Measurements from ENCODE around the gene PINK1. TPM values are rescaled to one million over a fixed set of nuclear protein-coding genes. Genes with fewer than 3 reads are reported as not detected.

PINK1 gene
- polyA plus RNA-seq, 1 donor (not counting 4 experiments of a cell fraction or from before 2014, with no cell fraction given) = 44.6 TPM

- no peak overlapping the region for H3K9ac ChIP-seq (ENCODE audit: control insufficient read depth, extremely low read depth, insufficient read depth, low read length)
- FAIRE-seq = peak; percentile 44
- no peak for DNase-seq (ENCODE audit: low read depth, low spot score)
- peaks cover 0 to 8% of the 10 kb centered on the region in 2 experiments for H3K36me3 ChIP-seq (ENCODE audit: control insufficient read depth in 2 of 2, extremely low read depth in 1 of 2, insufficient read depth in 2 of 2, low read length in 2 of 2)
- no peaks in the 10 kb centered on the region for H3K27me3 ChIP-seq (ENCODE audit: control insufficient read depth, extremely low read depth, insufficient read depth, low read length)
- no peak overlapping the region for H3K4me2 ChIP-seq (ENCODE audit: control insufficient read depth, extremely low read depth, insufficient read depth, low read depth, low read length)
- H3K4me1 ChIP-seq (ENCODE audit: control insufficient read depth, extremely low read depth, insufficient read depth, low read length) = peaks cover 19% of the 10 kb centered on the region
- TF ChIP-seq CTCF (optimal IDR thresholded peaks at IDR 0.05 in 1 of 3, IDR thresholded peaks at IDR 0.05 in 1 of 3, conservative IDR thresholded peaks at IDR 0.05 in 1 of 3; ENCODE audit: extremely low read depth in 1 of 3, insufficient read depth in 2 of 3, low read length in 3 of 3) = no peak
- no peak for TF ChIP-seq EZH2 (IDR thresholded peaks at IDR 0.05; ENCODE audit: low read length)
- H4K20me1 ChIP-seq (ENCODE audit: control insufficient read depth, extremely low read depth, insufficient read depth, low read length) = no peaks in the 10 kb centered on the region
- dilution Hi-C loops (cut with MboI; ENCODE audit: extremely low pct_ligation_motif_present, low sequenced_read_pairs) = no loop called here
- no peak overlapping the region for H2AFZ ChIP-seq (ENCODE audit: control insufficient read depth, low read length)
- H3K79me2 ChIP-seq (ENCODE audit: control insufficient read depth, insufficient read depth, low read length) = no peaks in the 10 kb centered on the region
- H3K27ac ChIP-seq (ENCODE audit: control insufficient read depth, insufficient read depth, low read length) = no peak overlapping the region
- H3K9me3 ChIP-seq (ENCODE audit: control insufficient read depth, low read depth, low read length) = no peaks in the 10 kb centered on the region
- H3K9me1 ChIP-seq (ENCODE audit: control insufficient read depth, extremely low read depth, insufficient read depth, low read length) = no peaks in the 10 kb centered on the region
- no peak overlapping the region for H3K4me3 ChIP-seq (ENCODE audit: control insufficient read depth in 2 of 3, extremely low read depth in 1 of 3, insufficient read depth in 2 of 3, low read depth in 1 of 3, low read length in 3 of 3)
Observed at GRCh38 chr1:20616847-20617487, 16.3 kb upstream of the PINK1 start.

GRCh38 chr1:20618550-20618949 is 14.7 kb upstream of the PINK1 start:
- H3K4me1 ChIP-seq (ENCODE audit: control insufficient read depth, extremely low read depth, insufficient read depth, low read length) = peaks cover 11% of the 10 kb centered on the region
- H3K4me3 ChIP-seq (ENCODE audit: control insufficient read depth in 2 of 3, extremely low read depth in 1 of 3, insufficient read depth in 2 of 3, low read depth in 1 of 3, low read length in 3 of 3) = no peak overlapping the region
- no peaks in the 10 kb centered on the region for H4K20me1 ChIP-seq (ENCODE audit: control insufficient read depth, extremely low read depth, insufficient read depth, low read length)
- H3K4me2 ChIP-seq (ENCODE audit: control insufficient read depth, extremely low read depth, insufficient read depth, low read depth, low read length) = no peak overlapping the region
- no peaks in the 10 kb centered on the region for H3K79me2 ChIP-seq (ENCODE audit: control insufficient read depth, insufficient read depth, low read length)
- no peaks in the 10 kb centered on the region for H3K9me1 ChIP-seq (ENCODE audit: control insufficient read depth, extremely low read depth, insufficient read depth, low read length)
- H2AFZ ChIP-seq (ENCODE audit: control insufficient read depth, low read length) = no peak overlapping the region
- TF ChIP-seq EZH2 (IDR thresholded peaks at IDR 0.05; ENCODE audit: low read length) = no peak
- no peak for TF ChIP-seq CTCF (optimal IDR thresholded peaks at IDR 0.05 in 1 of 3, IDR thresholded peaks at IDR 0.05 in 1 of 3, conservative IDR thresholded peaks at IDR 0.05 in 1 of 3; ENCODE audit: extremely low read depth in 1 of 3, insufficient read depth in 2 of 3, low read length in 3 of 3)
- no peaks in the 10 kb centered on the region for H3K9me3 ChIP-seq (ENCODE audit: control insufficient read depth, low read depth, low read length)
- no peak overlapping the region for H3K27ac ChIP-seq (ENCODE audit: control insufficient read depth, insufficient read depth, low read length)
- H3K9ac ChIP-seq (ENCODE audit: control insufficient read depth, extremely low read depth, insufficient read depth, low read length) = no peak overlapping the region
- DNase-seq (ENCODE audit: low read depth, low spot score) = no peak
- peaks cover 0 to 8% of the 10 kb centered on the region in 2 experiments for H3K36me3 ChIP-seq (ENCODE audit: control insufficient read depth in 2 of 2, extremely low read depth in 1 of 2, insufficient read depth in 2 of 2, low read length in 2 of 2)
- dilution Hi-C loops (cut with MboI; ENCODE audit: extremely low pct_ligation_motif_present, low sequenced_read_pairs) = no loop called here
- no peaks in the 10 kb centered on the region for H3K27me3 ChIP-seq (ENCODE audit: control insufficient read depth, extremely low read depth, insufficient read depth, low read length)
- FAIRE-seq = no peak

All from keratinocyte (primary cell).